SHP77 treated with DMSO at 0.1 percent for 48 hours (cell line): ENCODE data around the gene RAD51D.
"Not testable (repeated sequence)": the region's sequence is repeated elsewhere in the genome, so short reads cannot be mapped to it uniquely, and the experiment has no call there.

Source experiments
- DNase-seq: peaks from one replicate; lab custom pipeline; 2025; lab: John Stamatoyannopoulos, UW

RAD51D gene

GRCh38 chr17:35141681-35142466, 22.2 kb upstream of the RAD51D start, which contains the start of gene NLE1:
Gene NLE1, minus strand, starts transcription at chr17:35142303. Its CDS starts 28 bp downstream, at chr17:35142275.
- peak; percentile 45 for DNase-seq

GRCh38 chr17:35138218-35138617, 18.6 kb upstream of the RAD51D start:
- no peak for DNase-seq

GRCh38 chr17:35135322-35135721, 15.7 kb upstream of the RAD51D start:
- DNase-seq = no peak

GRCh38 chr17:35132816-35133550, 13.3 kb upstream of the RAD51D start:
- DNase-seq = no peak

- no peak for DNase-seq
Observed at GRCh38 chr17:35132099-35132498, 12.4 kb upstream of the RAD51D start.

- DNase-seq = no peak
Observed at GRCh38 chr17:35130392-35130791, 10.7 kb upstream of the RAD51D start.

- DNase-seq = no peak
Observed at GRCh38 chr17:35129973-35130351, 10.3 kb upstream of the RAD51D start.

- DNase-seq = no peak
Observed at GRCh38 chr17:35129154-35129972, 9.7 kb upstream of the RAD51D start.

GRCh38 chr17:35127751-35128514, 8.3 kb upstream of the RAD51D start:
- no peak for DNase-seq

GRCh38 chr17:35121315-35121714, 1.7 kb upstream of the RAD51D start, which contains the start of gene FNDC8:
Gene FNDC8, plus strand, starts transcription at chr17:35121615. Its CDS starts 79 bp downstream, at chr17:35121694.
- DNase-seq = no peak

GRCh38 chr17:35117984-35118383, 1.7 kb downstream of the RAD51D start:
- no peak for DNase-seq

- DNase-seq = no peak
Observed at GRCh38 chr17:35116845-35117244, 2.8 kb downstream of the RAD51D start.

GRCh38 chr17:35110791-35111190, 8.9 kb downstream of the RAD51D start:
- DNase-seq = not testable (repeated sequence)

- DNase-seq = no peak
Observed at GRCh38 chr17:35104844-35105450, 14.7 kb downstream of the RAD51D start.

- no peak for DNase-seq
Observed at GRCh38 chr17:35103271-35103670, 16.4 kb downstream of the RAD51D start.

- no peak for DNase-seq
Observed at GRCh38 chr17:35101725-35102124, 17.9 kb downstream of the RAD51D start.

- no peak for DNase-seq
Observed at GRCh38 chr17:35101036-35101435, 18.6 kb downstream of the RAD51D start.

GRCh38 chr17:35099908-35100307, 19.8 kb downstream of the RAD51D start:
- DNase-seq = no peak

- no peak for DNase-seq
Observed at GRCh38 chr17:35097776-35098175, 21.9 kb downstream of the RAD51D start.

- no peak for DNase-seq
Observed at GRCh38 chr17:35095741-35096140, 23.9 kb downstream of the RAD51D start.

- DNase-seq = no peak
Observed at GRCh38 chr17:35094902-35095301, 24.8 kb downstream of the RAD51D start.
